Kidney tubule cell (primary cell): ENCODE results near the gene RECQL.
A peak's percentile ranks its signal among the peaks of the same experiment; 100 is the strongest.

Source experiments
- DNase-seq: peaks from one replicate; pipeline ENCODE4 v3.0.0-alpha.2; 2018; ENCODE audit warnings: low spot score

Gene RECQL

GRCh38 chr12:21428241-21428640 is 73.2 kb downstream of the RECQL start:
- peak; percentile 50 for DNase-seq

- DNase-seq = peak; percentile 17
These were observed 82.3 kb downstream of the RECQL start for GRCh38 chr12:21419009-21419699.
